Thyroid gland (tissue), 4 donors: ENCODE measurements around the gene RECQL. TPM values are rescaled to one million over a fixed set of nuclear protein-coding genes. Genes with fewer than 3 reads are reported as not detected.

Experiments
- DNase-seq, 2 donors: peaks; one replicate each; pipeline ENCODE4 v3.0.0-alpha.2; 2019
- H3K27ac ChIP-seq, 3 donors: fragments of 200-600 bp; sonication (generic); 1 replicate in 2 of 3; 2 replicates in 1 of 3; pipeline ENCODE4 v1.5.1; 2016 to 2019; ENCODE audit warnings: mild to moderate bottlenecking in 1 of 3, moderate library complexity in 1 of 3
- H3K27me3 ChIP-seq: fragments of 200-600 bp; sonication (generic); one replicate; pipeline ENCODE4 v1.5.1; 2019
- H3K36me3 ChIP-seq, 2 donors: fragments of 200-600 bp; sonication (generic); one replicate each; pipeline ENCODE4 v1.5.1; 2016 to 2019
- H3K4me1 ChIP-seq, 2 donors: fragments of 200-600 bp; sonication (generic); one replicate each; pipeline ENCODE4 v1.5.1; 2017 to 2019
- H3K4me3 ChIP-seq, 3 donors: fragments of 200-600 bp; sonication (generic); replicated peaks in 1 of 3; 1 replicate in 2 of 3; 2 replicates in 1 of 3; pipeline ENCODE4 v1.5.1; 2016; ENCODE audit warnings: mild to moderate bottlenecking in 1 of 3
- H3K9me3 ChIP-seq: fragments of 200-600 bp; sonication (generic); one replicate; pipeline ENCODE4 v1.5.1; 2017
- POLR2A ChIP-seq, 2 donors: fragments of 450-650 bp; IDR thresholded peaks; one replicate each; pipeline ENCODE4 v1.6.1; 2017; ENCODE audit warnings: antibody characterized with exemption in 2 of 2, mild to moderate bottlenecking in 2 of 2, moderate library complexity in 1 of 2
- WGBS, 2 donors: methylation state at CpG; one replicate each; pipeline ENCODE4 v1.1.5; 2017; 5-methylcytosine and 5-hydroxymethylcytosine counted together
- intact Hi-C: fragments of 100-400 bp; cut with DNase I; formaldehyde crosslinking; loops from one replicate; pipeline ENCODE4 v1.15.1; 2023
- total RNA-seq, 4 donors: library from RNA; depleted of rRNA; stranded (reverse); fragments of >200 nt; gene quantifications; one replicate each; pipeline ENCODE4 v1.2.3, GENCODE V29; 2016
- TF ChIP-seq, protein P1 (sequence below), 6 experiments: fragments of 200-600 bp in 3 of 6; fragments of 450-650 bp in 3 of 6; sonication (generic) in 3 of 6; IDR thresholded peaks; one replicate each; pipeline ENCODE4 v1.5.1; 2016 to 2019; ENCODE audit warnings: antibody characterized with exemption in 6 of 6, mild to moderate bottlenecking in 2 of 6, inconsistent platforms in 1 of 6, moderate library complexity in 1 of 6

The RECQL gene, protein sequence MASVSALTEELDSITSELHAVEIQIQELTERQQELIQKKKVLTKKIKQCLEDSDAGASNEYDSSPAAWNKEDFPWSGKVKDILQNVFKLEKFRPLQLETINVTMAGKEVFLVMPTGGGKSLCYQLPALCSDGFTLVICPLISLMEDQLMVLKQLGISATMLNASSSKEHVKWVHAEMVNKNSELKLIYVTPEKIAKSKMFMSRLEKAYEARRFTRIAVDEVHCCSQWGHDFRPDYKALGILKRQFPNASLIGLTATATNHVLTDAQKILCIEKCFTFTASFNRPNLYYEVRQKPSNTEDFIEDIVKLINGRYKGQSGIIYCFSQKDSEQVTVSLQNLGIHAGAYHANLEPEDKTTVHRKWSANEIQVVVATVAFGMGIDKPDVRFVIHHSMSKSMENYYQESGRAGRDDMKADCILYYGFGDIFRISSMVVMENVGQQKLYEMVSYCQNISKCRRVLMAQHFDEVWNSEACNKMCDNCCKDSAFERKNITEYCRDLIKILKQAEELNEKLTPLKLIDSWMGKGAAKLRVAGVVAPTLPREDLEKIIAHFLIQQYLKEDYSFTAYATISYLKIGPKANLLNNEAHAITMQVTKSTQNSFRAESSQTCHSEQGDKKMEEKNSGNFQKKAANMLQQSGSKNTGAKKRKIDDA
- total RNA-seq = 10 to 100 TPM; 26.8 to 71.2 (median 46.4) TPM

- WGBS, 2 donors = 1% methylated on average over 40 to 55 of the region's 61 CpGs
- H3K27ac ChIP-seq = peak within 1 kb of the TSS; percentile 58 to 78 (median 77)
- H3K9me3 ChIP-seq = no peaks in the 10 kb centered on the region
- intact Hi-C loops = no loop called here
- peaks cover 4 to 17% of the 10 kb centered on the region in 2 donors for H3K36me3 ChIP-seq
- no peaks in the 10 kb centered on the region for H3K27me3 ChIP-seq
- peak within 1 kb of the TSS; percentile 85 to 97 (median 89) for H3K4me3 ChIP-seq
- H3K4me1 ChIP-seq = peaks cover 13 to 39% of the 10 kb centered on the region in 2 donors
- peak; percentile 93 to 95 for DNase-seq
- TF ChIP-seq, protein P1, sequence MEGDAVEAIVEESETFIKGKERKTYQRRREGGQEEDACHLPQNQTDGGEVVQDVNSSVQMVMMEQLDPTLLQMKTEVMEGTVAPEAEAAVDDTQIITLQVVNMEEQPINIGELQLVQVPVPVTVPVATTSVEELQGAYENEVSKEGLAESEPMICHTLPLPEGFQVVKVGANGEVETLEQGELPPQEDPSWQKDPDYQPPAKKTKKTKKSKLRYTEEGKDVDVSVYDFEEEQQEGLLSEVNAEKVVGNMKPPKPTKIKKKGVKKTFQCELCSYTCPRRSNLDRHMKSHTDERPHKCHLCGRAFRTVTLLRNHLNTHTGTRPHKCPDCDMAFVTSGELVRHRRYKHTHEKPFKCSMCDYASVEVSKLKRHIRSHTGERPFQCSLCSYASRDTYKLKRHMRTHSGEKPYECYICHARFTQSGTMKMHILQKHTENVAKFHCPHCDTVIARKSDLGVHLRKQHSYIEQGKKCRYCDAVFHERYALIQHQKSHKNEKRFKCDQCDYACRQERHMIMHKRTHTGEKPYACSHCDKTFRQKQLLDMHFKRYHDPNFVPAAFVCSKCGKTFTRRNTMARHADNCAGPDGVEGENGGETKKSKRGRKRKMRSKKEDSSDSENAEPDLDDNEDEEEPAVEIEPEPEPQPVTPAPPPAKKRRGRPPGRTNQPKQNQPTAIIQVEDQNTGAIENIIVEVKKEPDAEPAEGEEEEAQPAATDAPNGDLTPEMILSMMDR (IDR thresholded peaks at IDR 0.05) = no peak
- peak in 1 of 2 donors; percentile 75 for TF ChIP-seq POLR2A (IDR thresholded peaks at IDR 0.05)
Measured at GRCh38 chr12:21501258-21502163, at the start of gene RECQL, which contains the start of gene GOLT1B. Gene RECQL (minus strand): TSS chr12:21501635. CDS start chr12:21499570, 2,065 bp downstream. Gene GOLT1B (plus strand): TSS chr12:21501789. CDS start chr12:21501924, 135 bp downstream.

DNA sequence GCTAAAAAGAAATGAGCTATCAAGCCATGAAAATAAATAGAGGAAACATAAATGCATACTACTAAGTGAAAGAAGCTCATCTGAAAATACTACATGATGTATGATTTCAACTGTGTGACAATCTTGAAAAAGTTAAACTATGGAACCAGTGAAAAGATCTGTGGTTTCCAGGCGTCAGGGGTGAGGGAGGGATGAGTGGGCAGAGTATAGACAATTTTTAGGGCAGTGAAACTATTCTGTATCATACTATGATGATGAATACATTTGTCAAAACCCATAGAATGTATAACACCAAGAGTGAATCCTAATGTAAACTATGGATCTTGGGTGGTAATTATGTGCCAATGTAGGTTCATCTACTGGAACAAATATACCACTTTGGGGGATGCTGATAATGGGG is 46.0 kb upstream of the RECQL start:
- H3K27me3 ChIP-seq = no peaks in the 10 kb centered on the region
- H3K36me3 ChIP-seq = no peaks in the 10 kb centered on the region
- peaks cover 10 to 11% of the 10 kb centered on the region in 2 donors for H3K4me1 ChIP-seq
- no peak overlapping the region for H3K27ac ChIP-seq
- intact Hi-C loops = no loop called here
- DNase-seq = no peak
- no peaks in the 10 kb centered on the region for H3K9me3 ChIP-seq
- 81 to 90% methylated on average over 1 of the region's 1 CpG for WGBS, 2 donors
- no peak overlapping the region for H3K4me3 ChIP-seq
- TF ChIP-seq, protein P1 (IDR thresholded peaks at IDR 0.05) = no peak
- TF ChIP-seq POLR2A (IDR thresholded peaks at IDR 0.05) = no peak

GRCh38 chr12:21546716-21547115 is 45.3 kb upstream of the RECQL start:
- Histone ChIP-seq H3K36me3 (no peaks in the 10 kb centered on the region), H3K27ac (no peak overlapping the region), H3K4me3 (no peak overlapping the region), H3K9me3 (no peaks in the 10 kb centered on the region), H3K4me1 (peaks cover 3 to 5% of the 10 kb centered on the region in 2 donors), H3K27me3 (no peaks in the 10 kb centered on the region)
- intact Hi-C loops = no loop called here
- no peak for DNase-seq
- WGBS, 2 donors = 0 to 28% methylated on average over 1 of the region's 1 CpG
- TF ChIP-seq, protein P1 (IDR thresholded peaks at IDR 0.05) = no peak
- no peak for TF ChIP-seq POLR2A (IDR thresholded peaks at IDR 0.05)

- no peaks in the 10 kb centered on the region for H3K9me3 ChIP-seq
- H3K4me1 ChIP-seq = no peaks in the 10 kb centered on the region
- no peaks in the 10 kb centered on the region for H3K36me3 ChIP-seq
- H3K27me3 ChIP-seq = no peaks in the 10 kb centered on the region
- H3K27ac ChIP-seq = no peak overlapping the region
- no peak for DNase-seq
- 87 to 90% methylated on average over 2 of the region's 2 CpGs for WGBS, 2 donors
- TF ChIP-seq POLR2A (IDR thresholded peaks at IDR 0.05) = no peak
- TF ChIP-seq, protein P1 (IDR thresholded peaks at IDR 0.05) = no peak
- intact Hi-C loops = no loop called here
- no peak overlapping the region for H3K4me3 ChIP-seq
Measured at GRCh38 chr12:21545557-21545956, 44.1 kb upstream of the RECQL start.
